NCI-H2081 treated with DMSO at 0.1 percent for 48 hours (cell line): ENCODE measurements around the gene ATP11A.

Experiments
- DNase-seq: peaks from one replicate; lab custom pipeline; 2025; lab: John Stamatoyannopoulos, UW

The ATP11A gene

DNA sequence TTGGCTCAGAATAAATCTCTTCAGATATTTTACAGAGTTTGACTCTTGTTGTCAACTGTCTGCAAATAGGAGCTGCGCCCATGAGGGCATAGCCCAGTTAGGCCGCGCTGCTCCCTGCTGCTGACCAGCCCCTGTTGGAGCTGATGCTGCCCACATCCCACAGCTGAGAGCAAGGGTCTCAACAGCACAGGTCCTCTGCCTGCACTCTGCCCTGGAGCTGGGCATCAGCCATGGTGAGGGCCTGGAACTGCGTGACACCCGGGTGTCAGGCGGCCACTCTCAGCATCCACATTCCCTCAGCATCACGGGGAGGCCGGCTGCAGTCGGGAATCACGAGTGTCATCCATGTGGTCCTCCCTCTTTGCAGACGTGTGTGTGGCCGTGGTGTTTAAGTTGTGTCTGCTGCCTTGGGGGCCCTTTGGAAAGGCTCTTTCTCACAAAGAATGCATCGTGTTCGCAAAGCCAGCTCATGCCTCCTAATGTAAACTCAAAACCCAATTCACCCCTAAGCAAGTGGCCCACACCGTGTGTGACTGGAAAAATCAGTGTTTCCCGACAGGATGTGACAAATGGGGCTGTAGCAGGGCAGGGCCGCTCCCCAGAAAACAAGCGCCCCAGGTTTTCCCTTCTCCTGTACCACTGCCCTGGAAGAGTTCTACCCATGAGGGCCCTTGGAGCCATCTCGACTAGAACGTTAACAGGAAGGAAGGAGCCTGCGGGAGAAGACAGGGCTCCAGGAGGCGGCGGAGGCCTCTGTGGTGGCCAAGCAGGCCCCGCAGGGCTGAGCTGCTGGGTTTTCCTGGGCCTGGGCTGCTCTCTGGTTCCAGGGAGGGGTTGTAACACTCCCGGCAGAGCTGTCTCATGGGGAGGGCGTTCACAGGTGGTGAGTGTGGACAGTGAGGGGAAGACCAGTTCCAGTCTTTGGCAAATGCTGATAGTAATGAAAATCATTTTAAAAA lies 20.3 kb downstream of the ATP11A start:
- no peak for DNase-seq

DNA sequence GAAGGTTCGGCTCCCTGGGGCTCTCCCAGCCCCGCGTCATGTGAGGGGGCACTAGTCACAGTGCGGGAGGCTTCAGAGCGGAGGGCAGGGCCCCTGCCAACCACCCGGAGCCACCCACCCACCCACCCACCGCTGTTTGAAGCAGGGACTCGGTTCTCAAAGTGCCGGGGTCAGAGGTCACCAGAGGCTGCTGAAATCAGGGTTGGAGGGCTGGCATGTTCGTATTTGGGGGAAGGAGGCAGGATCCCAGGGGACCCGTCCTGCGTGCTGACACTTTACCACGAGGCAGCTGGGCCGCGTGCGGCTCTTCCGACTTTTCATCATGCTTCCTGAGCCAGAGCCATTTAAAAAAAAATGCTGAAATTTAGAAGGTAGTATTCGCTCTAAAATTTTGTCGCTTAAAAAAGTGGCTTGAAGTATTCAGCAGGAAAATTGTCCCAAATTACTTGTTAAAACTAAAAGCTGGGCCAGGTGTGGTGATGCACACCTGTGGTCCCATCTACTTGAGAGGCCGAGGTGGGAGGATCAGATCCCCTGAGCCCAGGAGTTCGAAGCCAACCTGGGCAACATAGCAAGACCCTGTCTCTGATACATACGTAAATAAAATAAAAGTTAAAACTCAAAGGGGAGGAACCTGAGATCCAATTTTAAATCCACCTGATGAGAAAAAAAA lies 21.2 kb downstream of the ATP11A start:
- DNase-seq, result no peak

DNA sequence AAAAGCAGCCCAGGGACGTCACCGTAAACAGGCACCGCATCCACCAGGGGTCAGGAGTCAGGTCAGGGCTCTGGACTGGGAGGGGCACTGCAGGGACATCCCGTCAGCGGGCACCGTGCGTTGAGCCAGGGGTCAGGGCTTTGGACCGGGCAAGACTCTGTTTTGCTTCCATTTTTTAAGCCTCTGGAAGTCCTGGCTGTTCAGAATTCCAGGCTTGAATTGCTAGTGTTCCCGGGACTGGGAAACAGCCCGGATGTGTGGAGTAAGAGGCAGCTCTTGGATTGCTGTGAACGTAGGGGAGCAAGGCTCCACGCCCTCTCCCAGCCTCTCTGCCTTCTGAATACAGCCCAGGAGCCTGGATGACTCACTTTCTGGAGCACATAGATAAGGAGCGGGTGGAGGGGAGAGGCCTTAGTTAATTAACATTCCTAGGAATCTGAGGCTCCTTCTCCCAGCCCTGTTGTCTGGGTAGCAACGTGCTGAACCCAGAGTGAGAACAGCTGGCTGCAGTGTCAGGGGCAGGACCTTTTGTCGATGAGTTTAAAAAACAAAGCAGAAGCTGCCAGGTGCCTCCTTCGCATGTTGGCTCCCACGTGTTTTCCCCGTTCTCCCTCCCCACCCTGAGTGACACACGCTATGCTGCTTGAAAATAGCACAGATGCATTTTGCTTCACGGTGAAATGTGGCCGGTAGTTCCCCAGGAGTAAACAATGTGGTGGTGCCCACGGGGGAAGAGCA lies 21.9 kb downstream of the ATP11A start:
- no peak for DNase-seq

DNA sequence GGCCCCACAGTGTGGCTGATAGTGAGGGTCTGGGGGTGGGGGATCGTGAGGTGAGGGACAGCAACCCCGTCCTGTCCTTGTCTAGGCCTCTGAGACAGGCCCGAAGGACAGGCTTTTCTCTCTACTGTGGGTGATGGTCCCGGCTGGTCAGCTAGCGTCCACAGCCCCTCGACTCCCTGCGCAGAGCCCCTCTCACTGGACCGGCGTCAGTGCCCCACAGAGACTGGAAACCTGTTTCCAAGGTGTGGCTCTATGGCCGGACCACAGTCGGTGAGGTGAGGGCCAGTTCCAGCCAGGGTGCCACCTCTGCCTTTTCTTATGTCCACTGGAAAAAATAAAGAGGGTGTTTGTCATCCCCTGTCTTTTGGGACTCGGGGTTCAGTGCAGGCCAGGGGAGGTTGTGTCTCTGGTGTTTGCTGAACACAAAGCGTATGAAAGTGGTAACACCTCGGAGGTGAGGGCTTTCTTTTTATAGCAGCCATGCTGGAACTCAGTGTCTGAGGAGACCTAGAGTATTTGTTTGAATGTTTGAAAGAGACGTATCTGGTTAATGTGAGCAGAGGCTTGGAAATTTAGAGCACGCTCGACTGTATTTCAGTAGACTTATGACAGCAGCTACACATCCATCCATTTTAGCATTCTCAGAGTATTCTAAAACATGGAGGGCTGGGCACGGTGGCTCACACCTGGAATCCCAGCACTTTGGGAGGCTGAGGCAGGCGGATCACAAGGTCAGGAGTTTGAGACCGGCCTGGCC lies 22.8 kb downstream of the ATP11A start:
- no peak for DNase-seq

DNA sequence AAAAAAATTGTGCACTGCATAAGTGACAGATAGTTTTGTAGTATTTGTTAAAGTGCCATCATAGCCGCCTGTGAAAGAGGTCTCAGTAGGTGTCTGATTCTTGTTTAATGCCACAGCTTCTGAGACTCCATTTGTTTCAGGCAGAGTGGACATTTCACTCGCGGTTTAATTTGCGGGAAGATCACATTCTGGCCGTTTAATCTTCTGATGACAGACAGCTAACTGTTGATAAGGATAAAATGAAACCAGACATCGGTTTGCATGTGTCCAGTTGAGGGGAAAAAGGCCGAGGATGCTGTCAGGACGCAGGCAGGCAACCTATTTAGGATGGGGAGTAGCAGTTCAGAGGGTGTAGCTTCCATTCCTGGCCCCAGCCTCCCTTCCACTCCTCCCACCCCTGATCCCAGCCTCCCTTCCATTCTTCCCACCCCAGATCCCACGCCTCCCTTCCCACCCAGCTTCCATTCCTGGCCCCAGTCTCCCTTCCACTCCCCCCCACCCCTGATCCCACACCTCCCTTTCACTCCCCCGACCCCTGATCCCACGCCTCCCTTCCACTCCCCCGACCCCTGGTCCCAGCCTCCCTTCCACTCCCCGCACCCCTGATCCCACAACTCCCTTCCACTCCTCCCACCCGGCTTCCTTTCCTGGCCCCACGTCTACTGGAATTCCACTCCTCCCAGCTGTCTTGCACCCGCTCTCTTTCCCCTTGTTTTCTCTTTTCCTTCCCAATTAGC lies 23.8 kb downstream of the ATP11A start:
- no peak for DNase-seq

DNA sequence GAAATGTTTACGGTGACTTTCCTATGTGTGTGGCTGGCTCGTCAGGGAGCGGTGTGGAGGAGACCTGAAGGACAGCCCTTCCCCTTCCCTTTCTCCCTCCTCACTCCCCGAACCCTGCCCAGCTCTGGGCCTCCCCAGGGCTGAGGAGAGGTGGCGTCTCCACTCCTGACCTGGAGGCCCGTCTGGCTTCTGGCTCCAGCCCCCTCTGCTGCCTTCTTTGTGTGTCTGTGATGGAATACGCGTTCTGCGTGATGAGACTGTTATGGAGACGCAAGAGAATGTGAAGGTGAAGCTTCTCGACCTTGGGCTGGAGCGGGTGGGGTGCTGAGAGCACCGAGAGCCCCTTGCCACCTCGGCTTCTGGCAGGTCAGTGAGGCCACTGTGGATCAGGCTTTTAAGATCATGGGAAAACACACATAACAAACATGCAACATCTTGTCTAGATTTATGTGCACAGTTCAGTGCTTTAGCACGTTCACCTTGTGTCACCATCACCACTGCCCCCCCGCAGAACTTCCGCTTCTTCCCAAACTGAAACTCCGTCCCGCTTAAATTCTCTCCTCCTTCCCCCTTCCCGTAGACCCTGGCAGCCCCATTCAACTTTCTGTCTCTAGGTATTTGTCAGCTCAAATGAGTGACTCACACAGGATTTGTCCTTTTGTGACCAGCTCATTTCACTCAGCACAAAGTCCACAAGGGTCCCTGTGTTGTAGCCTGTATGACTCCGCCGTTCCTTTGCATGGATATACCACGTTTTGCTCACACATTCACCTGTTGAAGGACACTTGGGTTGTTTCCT lies 24.7 kb downstream of the ATP11A start:
- no peak for DNase-seq

DNA sequence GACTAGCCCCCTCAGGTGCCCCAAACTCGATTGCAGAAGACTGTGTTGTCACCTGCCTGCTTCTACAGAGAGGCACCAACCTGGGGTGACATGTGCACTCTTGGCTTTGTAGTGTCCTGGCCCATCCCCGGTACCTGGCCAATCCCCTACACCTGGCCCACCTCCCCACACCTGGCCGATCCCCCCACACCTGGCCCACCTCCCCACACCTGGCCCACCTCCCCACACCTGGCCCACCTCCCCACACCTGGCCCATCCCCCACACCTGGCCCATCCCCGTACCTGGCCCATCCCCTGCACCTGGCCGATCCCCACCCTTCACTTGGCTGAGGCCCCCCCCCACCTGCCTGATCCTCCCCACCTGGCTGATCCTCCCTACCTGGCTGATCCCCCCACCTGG lies 25.4 kb downstream of the ATP11A start:
- DNase-seq, result no peak

DNA sequence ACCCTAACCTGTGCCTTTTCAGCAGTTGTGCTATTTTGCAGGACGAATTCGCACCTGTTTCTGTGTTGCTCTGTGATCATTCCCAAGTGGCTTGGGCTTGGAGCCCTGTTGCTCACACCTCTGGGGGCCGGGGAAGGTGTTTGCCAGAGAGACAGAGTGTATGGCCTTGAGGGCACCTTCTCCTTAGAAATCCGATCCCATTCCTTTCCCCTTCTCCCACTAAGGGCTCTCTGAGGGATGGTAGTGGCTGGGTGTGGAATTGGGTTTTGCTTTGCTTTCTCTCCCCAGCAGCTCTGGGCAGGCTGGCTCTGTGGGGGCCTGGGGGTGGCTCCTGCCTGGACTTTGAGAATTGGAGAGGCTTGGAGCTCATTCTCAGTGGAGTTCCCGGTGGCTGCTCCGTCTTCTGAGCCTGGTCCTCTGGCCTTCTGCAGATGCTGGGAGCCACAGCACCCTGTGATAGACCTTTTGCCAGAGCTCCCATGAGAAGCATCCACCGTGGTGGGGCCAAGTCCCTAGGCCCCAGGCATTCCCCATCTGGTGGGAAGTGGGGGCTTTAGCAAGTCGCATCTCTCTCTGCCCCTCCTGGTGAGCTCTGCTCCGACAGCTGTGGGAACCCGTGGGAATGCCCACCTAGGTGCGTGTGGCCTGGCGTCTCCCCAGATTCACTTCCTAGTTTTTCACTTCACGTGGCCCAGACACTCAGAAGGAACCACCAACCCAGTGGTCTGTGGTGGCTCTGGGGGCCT lies 26.1 kb downstream of the ATP11A start:
- DNase-seq, result no peak

DNA sequence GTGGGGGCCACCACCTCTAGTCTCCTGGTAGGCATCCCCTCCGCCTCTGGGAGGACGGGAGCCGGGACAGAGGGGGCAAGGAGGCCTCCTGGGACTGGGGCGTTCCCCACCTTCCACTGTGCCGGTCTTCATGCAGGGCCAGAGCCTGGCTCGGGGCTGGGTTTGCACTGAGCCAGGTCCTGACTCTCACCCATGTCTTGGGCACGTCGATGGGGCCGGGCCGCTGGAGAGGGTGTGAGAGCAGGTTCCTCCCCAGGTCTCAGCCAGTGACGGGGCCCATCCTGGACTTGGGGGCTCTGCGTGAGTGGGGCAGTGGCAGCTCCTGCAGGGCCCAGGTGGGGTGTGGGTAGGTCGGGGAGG lies 26.6 kb downstream of the ATP11A start:
- no peak for DNase-seq

DNA sequence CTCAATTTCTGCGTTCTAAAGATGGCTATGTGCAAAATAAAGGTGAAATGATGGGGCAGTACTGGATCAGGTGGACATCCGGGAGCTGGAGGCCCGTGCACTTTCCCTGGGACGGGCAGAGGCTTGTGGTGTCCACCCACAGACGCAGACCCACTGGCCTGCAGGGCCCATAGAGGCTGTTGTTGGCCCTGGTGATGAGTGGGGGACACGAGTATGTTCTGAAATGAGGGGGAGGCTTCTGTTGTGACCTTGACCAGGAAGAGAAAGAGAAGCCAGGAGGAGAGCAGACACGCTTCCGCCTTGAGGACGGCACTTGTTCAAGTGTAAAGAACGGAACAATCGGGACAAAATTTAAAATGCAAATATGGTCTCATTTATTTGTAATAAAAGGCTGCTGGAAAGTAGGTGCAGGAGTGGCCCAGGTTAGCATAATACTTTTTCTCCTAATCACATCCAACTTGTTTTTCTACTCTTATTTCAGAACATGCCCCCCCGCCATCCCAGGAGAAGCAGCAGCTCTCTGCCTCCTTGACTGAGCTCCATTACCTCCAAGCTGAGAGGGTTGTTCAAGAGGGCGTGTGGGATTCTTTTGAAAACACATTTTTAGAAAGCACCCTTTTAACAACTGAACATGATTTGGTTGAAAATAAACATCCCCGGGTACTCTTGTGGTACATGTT lies 27.1 kb downstream of the ATP11A start:
- no peak for DNase-seq

DNA sequence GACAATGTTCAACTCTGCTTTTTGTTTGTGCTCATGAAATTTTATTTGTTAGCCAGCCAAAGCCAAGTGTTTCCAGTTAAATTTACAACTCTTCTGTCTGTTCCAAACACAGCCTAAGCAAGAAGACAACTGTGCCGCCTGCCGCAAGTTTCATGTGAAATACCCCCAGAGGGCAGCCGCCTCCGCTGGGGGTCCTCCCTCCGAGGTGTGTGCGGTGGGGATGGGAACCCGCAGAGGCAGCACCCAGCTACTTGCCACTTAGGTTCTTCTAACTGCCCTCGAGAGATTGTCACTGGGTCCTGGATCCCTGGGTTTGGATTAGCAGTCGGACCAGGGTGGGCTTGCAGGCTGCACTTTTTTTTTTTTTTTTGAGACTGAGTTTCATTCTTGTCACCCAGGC lies 28.5 kb downstream of the ATP11A start:
- no peak for DNase-seq

DNA sequence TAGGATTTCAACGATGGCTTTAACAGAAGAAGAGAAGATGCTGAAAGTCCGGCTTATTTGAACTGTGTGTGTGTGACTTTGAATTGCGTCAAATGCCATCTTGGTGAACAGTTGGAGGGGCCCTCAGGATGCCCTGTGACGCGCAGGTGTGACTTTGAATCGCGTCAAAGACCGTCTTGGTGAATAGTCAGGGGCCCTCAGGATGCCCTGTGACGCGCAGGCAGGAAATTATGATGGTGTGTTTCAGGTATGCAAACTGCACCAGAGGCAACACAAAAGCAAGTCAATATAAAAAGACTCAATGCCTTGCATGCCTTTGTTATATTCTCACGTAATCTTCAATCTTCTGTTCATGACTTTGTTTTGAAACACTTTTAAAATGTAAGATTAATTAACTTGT lies 29.2 kb downstream of the ATP11A start:
- DNase-seq, result no peak

DNA sequence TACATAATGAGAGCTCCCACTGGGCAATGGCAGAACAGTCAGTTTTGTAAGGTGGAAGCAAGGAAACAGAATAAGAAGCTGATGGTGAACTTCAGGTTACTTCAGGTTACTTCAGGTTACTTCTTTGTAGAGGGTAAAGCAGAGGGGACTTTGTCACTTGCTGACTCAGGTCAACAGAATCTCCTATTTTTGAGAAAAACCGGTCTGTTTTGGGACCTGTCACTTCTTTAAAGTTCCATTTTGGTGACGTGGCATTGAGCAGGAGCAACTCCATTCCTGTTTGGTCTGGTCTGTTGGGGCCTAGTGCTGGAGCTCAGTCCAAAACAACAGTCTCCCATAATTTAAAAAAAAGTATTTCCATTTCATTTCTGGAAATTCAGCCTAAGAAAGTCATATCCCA lies 29.7 kb downstream of the ATP11A start:
- no peak for DNase-seq

DNA sequence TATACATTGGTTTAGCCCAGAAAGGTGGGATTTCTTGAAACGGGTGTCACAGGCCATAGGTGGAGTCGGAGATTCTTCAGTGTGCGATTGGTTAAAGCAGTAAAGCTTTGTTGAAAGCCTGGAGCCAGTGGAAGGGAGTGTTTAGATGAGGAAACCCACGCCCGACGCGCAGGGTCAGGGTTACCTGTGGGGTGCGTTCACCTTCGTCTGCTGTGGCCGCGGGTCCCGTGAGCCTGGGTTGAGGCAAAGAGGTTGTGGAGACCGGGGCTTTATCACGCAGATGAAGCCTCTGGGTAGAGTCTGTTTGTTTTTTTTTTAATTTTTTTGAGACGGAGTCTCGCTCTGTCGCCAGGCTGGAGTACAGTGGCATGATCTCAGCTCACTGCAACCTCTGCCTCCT lies 30.4 kb downstream of the ATP11A start:
- no peak for DNase-seq

DNA sequence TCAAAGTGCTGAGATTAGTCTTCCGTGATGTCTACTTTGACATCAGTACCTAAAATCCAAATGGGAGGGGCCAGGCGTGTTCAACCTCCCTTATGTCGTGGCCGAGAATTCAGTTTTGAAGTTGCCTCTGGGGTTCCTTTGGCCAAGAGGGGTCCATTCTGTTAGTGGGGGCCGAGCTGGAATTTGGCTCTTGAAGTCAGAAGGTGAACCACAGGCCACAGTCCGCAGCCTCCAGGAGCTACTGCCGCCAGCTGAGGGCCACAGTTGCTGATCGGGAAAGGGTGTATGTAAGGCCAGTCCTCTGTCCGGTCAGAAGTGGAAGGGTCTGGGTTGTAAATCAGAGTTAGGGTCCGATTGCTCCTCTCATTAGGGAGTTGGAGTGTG lies 31.0 kb downstream of the ATP11A start:
- DNase-seq, result no peak

DNA sequence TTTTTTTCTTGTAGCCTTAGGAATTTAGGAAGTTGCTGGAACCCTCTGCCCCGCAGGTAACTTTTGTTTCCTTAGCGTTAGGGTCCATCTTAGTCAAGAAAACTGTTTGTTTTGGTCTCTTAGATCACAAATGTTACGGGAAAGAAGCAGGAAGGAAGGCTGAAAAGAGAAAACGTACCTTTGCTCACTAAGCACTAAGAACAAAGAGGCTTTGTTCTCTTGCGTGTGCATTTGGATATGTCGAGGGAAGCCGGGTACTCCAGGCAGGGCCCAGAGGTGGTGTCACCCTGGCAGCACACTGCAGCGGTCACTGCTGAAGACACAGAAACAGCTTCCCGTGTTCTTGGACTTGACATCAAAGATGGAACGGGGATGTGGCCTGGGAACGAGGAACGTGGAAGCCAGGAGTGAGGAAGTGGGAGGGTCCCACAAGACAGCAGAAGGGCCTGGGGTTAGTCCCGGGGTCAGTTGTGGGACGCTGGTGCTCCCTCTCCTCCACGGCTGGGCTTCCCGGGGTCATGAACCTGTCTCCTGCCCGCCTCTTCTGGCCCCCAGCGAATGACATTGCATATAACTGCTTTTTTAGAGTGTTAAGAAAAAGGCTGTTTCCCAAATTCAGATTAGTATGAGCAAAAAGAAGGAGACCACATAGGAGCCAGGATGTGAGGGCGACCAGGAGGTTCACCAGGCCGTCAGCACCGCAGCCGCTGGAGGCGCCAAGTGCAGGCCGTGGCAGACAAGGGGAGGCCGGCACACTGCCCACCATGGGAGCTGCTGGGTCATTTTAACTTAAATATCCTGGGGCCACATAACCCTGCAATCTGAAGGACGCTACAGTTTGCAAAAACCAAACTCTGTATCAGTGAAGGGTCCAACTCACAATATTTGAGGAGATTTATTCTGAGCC lies 31.6 kb downstream of the ATP11A start:
- DNase-seq, result no peak

DNA sequence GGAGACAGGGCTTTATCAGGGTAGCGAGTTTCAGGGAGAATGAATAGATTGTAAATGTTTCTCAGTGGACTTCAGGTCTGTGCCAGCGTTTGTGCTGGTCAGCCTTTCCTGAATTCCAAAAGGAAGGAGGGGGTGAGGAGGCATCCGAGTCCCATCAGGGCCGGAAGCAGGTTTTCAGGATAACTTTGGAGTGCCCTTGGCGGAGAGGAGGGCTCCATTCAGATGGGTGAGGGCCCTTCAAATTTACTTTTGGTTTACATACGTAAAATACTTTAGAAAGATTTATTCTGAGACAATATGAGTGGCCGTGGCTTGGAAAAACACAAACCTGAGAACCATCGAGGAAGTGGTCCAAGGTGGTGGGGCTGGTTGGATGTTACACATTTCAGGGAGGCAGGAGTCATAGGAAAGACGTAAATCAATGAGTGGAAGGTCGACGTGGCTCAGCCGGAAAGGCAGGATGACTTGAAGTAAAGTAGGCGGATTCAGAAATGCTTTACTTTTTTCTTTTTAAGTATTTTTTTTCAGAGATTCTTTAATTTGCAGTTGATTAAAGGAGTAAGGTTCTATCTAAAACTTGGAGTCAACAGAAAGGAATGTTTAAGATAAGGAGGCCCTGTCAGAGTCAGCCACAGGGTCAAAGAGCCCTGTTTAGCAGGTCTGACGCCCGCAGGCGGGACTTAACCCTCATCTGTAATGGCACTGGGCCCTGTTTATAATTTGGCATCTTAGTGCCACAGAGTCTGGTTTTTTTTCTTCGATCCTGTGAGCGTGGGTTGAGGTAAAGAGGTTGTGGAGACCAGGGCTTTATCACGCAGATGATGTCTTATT lies 32.8 kb downstream of the ATP11A start:
- DNase-seq, result no peak
